EL (cell line): Measurements from ENCODE around the gene SPDYE3.
"Not testable (repeated sequence)": the region's sequence is repeated elsewhere in the genome, so short reads cannot be mapped to it uniquely, and the experiment has no call there.

Source experiments
- DNase-seq: peaks from one replicate; pipeline ENCODE4 v3.0.0-alpha.2; 2016

SPDYE3 gene

GRCh38 chr7:100292162-100292561 lies 15.3 kb upstream of the SPDYE3 start:
- not testable (repeated sequence) for DNase-seq

GRCh38 chr7:100295269-100295668 lies 12.2 kb upstream of the SPDYE3 start:
- peak; percentile 67 for DNase-seq

GRCh38 chr7:100297852-100298631 lies 9.5 kb upstream of the SPDYE3 start:
- not testable (repeated sequence) for DNase-seq

- not testable (repeated sequence) for DNase-seq
These were observed 8.9 kb upstream of the SPDYE3 start for GRCh38 chr7:100298632-100298895.

- DNase-seq: not testable (repeated sequence)
These were observed 3.0 kb upstream of the SPDYE3 start for GRCh38 chr7:100304526-100304925.

- DNase-seq: not testable (repeated sequence)
These were observed 10.8 kb downstream of the SPDYE3 start for GRCh38 chr7:100318329-100318728.

GRCh38 chr7:100321648-100322047 lies 14.1 kb downstream of the SPDYE3 start:
- DNase-seq: not testable (repeated sequence)

- not testable (repeated sequence) for DNase-seq
These were observed 16.7 kb downstream of the SPDYE3 start for GRCh38 chr7:100324194-100324593.

- DNase-seq: not testable (repeated sequence)
These were observed 18.2 kb downstream of the SPDYE3 start for GRCh38 chr7:100325671-100326070.

GRCh38 chr7:100326914-100327313 lies 19.4 kb downstream of the SPDYE3 start:
- not testable (repeated sequence) for DNase-seq

GRCh38 chr7:100335566-100336466 lies 28.3 kb downstream of the SPDYE3 start:
- peak; percentile 94 for DNase-seq

GRCh38 chr7:100338083-100338696 lies 30.7 kb downstream of the SPDYE3 start:
- not testable (repeated sequence) for DNase-seq

GRCh38 chr7:100341286-100341685 lies 33.8 kb downstream of the SPDYE3 start:
- DNase-seq: not testable (repeated sequence)

GRCh38 chr7:100342765-100343164 lies 35.3 kb downstream of the SPDYE3 start:
- no peak for DNase-seq

GRCh38 chr7:100344124-100344559 lies 36.6 kb downstream of the SPDYE3 start:
- DNase-seq: not testable (repeated sequence)

GRCh38 chr7:100344560-100345287 lies 37.2 kb downstream of the SPDYE3 start:
- peak; percentile 57 for DNase-seq

GRCh38 chr7:100345288-100345672 lies 37.8 kb downstream of the SPDYE3 start:
- DNase-seq: peak; percentile 51

GRCh38 chr7:100346921-100347320 lies 39.4 kb downstream of the SPDYE3 start:
- no peak for DNase-seq

- DNase-seq: no peak
These were observed 41.3 kb downstream of the SPDYE3 start for GRCh38 chr7:100348805-100349204.

- DNase-seq: no peak
These were observed 42.3 kb downstream of the SPDYE3 start for GRCh38 chr7:100349757-100350156.

GRCh38 chr7:100351657-100352058 lies 44.2 kb downstream of the SPDYE3 start:
- no peak for DNase-seq

GRCh38 chr7:100352230-100352781 lies 44.8 kb downstream of the SPDYE3 start:
- not testable (repeated sequence) for DNase-seq
